Upper lobe of right lung (tissue), 1 donor: ENCODE data around the gene HADHB. TPM values are rescaled to one million over a fixed set of nuclear protein-coding genes. Genes with fewer than 3 reads are reported as not detected.

Source experiments
- ATAC-seq: fragments of 200-7000 bp; cut with Tn5 transposase; one replicate; pipeline ENCODE4 v1.9.1; 2020; ENCODE audit warnings: mild to moderate bottlenecking, moderate library complexity
- DNase-seq: peaks from one replicate; pipeline ENCODE4 v3.0.0-alpha.2; 2020
- H3K27ac ChIP-seq: fragments of 200-600 bp; one replicate; pipeline ENCODE4 v1.8.0; 2022
- H3K27me3 ChIP-seq: fragments of 200-600 bp; one replicate; pipeline ENCODE4 v1.8.0; 2022; ENCODE audit warnings: mild to moderate bottlenecking
- H3K36me3 ChIP-seq: fragments of 200-600 bp; one replicate; pipeline ENCODE4 v1.8.0; 2022
- H3K4me1 ChIP-seq: fragments of 200-600 bp; one replicate; pipeline ENCODE4 v1.8.0; 2022
- H3K4me3 ChIP-seq: fragments of 200-600 bp; one replicate; pipeline ENCODE4 v1.8.0; 2022; ENCODE audit warnings: mild to moderate bottlenecking
- H3K9me3 ChIP-seq: fragments of 200-600 bp; one replicate; pipeline ENCODE4 v1.8.0; 2022
- CTCF ChIP-seq: fragments of 200-600 bp; IDR thresholded peaks from one replicate; pipeline ENCODE4 v1.8.0; 2022; ENCODE audit warnings: antibody characterized with exemption
- intact Hi-C: fragments of 100-400 bp; cut with DNase I; formaldehyde crosslinking; loops from one replicate; pipeline ENCODE4 v1.11.0; 2022
- total RNA-seq: library from RNA; stranded (reverse); fragmentation: NEBNext Ultra II Directional; extraction: Animal tissue kit (Norgen Biotek cat#: 25700); gene quantifications from one replicate; pipeline ENCODE4 v1.2.1, GENCODE V29; 2021
- donor health status: DM: no; HTN: yes; CAD: no; lungs with severe emphysema.

The HADHB gene
- total RNA-seq, 1 donor from 2014 or later = 105 TPM

GRCh38 chr2:26335231-26335630 is 90.5 kb downstream of the HADHB start:
- no peak for DNase-seq

GRCh38 chr2:26336719-26337118 is 92.0 kb downstream of the HADHB start:
- DNase-seq (no peak), ATAC-seq (no peak)
- Histone ChIP-seq H3K27me3 (no peaks in the 10 kb centered on the region), H3K4me3 (no peak overlapping the region), H3K27ac (no peak overlapping the region), H3K36me3 (no peaks in the 10 kb centered on the region), H3K9me3 (no peaks in the 10 kb centered on the region), H3K4me1 (no peaks in the 10 kb centered on the region)
- TF ChIP-seq CTCF = no peak
- intact Hi-C loops = no loop called here

More at GRCh38 chr2:26335231-26335630, 90.5 kb downstream of the HADHB start:
- no peaks in the 10 kb centered on the region for H3K9me3 ChIP-seq
- no peaks in the 10 kb centered on the region for H3K27me3 ChIP-seq
- TF ChIP-seq CTCF = no peak
- H3K4me3 ChIP-seq = no peak overlapping the region
- no peak for ATAC-seq
- H3K27ac ChIP-seq = no peak overlapping the region
- intact Hi-C loops = no loop called here
- peaks cover 2% of the 10 kb centered on the region for H3K4me1 ChIP-seq
- no peaks in the 10 kb centered on the region for H3K36me3 ChIP-seq

- H3K4me3 ChIP-seq = no peak overlapping the region
- intact Hi-C loops = no loop called here
- no peak for TF ChIP-seq CTCF
- ATAC-seq = no peak
- no peaks in the 10 kb centered on the region for H3K27me3 ChIP-seq
- DNase-seq = no peak
- H3K9me3 ChIP-seq = no peaks in the 10 kb centered on the region
- no peaks in the 10 kb centered on the region for H3K4me1 ChIP-seq
- H3K27ac ChIP-seq = no peak overlapping the region
- no peaks in the 10 kb centered on the region for H3K36me3 ChIP-seq
These were observed 92.6 kb downstream of the HADHB start for GRCh38 chr2:26337298-26337697.

Other genes starting within 250 kb of the HADHB start
- gene RAB10, start 210.9 kb upstream of the HADHB start, total RNA-seq = 111 TPM
- 1.9 TPM for gene GAREM2, start 71.9 kb upstream of the HADHB start, total RNA-seq
- 118 TPM for gene HADHA, start 307 bp upstream of the HADHB start, total RNA-seq
- 14.8 TPM for gene SELENOI, start 101.2 kb downstream of the HADHB start, total RNA-seq
- gene ADGRF3, start 101.8 kb downstream of the HADHB start, total RNA-seq = 0.17 TPM
- not detected for gene DRC1, start 157.0 kb downstream of the HADHB start, total RNA-seq
- gene OTOF, start 233.2 kb downstream of the HADHB start, total RNA-seq = 0.69 TPM